ENCODE measurements around the gene UCK1.

- no peak for TF ChIP-seq CTCF (IDR thresholded peaks at IDR 0.05; ENCODE audit: low read length)
- TF ChIP-seq EZH2phosphoT487 (IDR thresholded peaks at IDR 0.05; ENCODE audit: low read length): no peak
- no peak for TF ChIP-seq EZH2 (optimal IDR thresholded peaks at IDR 0.05; ENCODE audit: low read depth, low read length)
Measured at GRCh38 chr9:131521822-131522221, 9.2 kb downstream of the UCK1 start.

All from MM.1S (cell line).